GM21737 (cell line): ENCODE results near the gene EIF3I.
A peak's percentile ranks its signal among the peaks of the same experiment; 100 is the strongest.

Source experiments
- ATAC-seq: cut with Tn5 transposase; IDR thresholded peaks from one replicate; pipeline ENCODE4 v1.9.1; 2021; ENCODE audit warnings: mild to moderate bottlenecking, moderate library complexity; ENCODE audit not compliant: unreplicated experiment

EIF3I gene

GRCh38 chr1:32221980-32222755 lies at the start of gene EIF3I, which contains the start of gene TMEM234:
Gene EIF3I (plus strand): TSS chr1:32222407. CDS start chr1:32222442, 35 bp downstream.
Gene TMEM234 (minus strand): TSS chr1:32222353. CDS start chr1:32222322, 31 bp downstream.
- peak; percentile 83 for ATAC-seq

GRCh38 chr1:32172621-32173245 lies 49.5 kb upstream of the EIF3I start:
- no peak for ATAC-seq

- no peak for ATAC-seq
These were observed 43.6 kb upstream of the EIF3I start for GRCh38 chr1:32178380-32179192.

GRCh38 chr1:32179193-32179442 lies 43.1 kb upstream of the EIF3I start:
- ATAC-seq: peak; percentile 8

- peak; percentile 76 for ATAC-seq
These were observed 42.6 kb upstream of the EIF3I start, which contains the start of gene TXLNA for GRCh38 chr1:32179443-32180185. Gene TXLNA (plus strand): TSS chr1:32179675. CDS start chr1:32180346, 671 bp downstream.

- ATAC-seq: peak; percentile 20
These were observed 41.8 kb upstream of the EIF3I start for GRCh38 chr1:32180186-32181060.

GRCh38 chr1:32181065-32181464 lies 41.1 kb upstream of the EIF3I start:
- no peak for ATAC-seq

GRCh38 chr1:32181563-32181962 lies 40.6 kb upstream of the EIF3I start:
- ATAC-seq: no peak

- no peak for ATAC-seq
These were observed 40.1 kb upstream of the EIF3I start for GRCh38 chr1:32182060-32182459.

- ATAC-seq: no peak
These were observed 37.6 kb upstream of the EIF3I start for GRCh38 chr1:32184650-32185049.

- ATAC-seq: no peak
These were observed 36.1 kb upstream of the EIF3I start for GRCh38 chr1:32186077-32186476.

GRCh38 chr1:32186491-32186890 lies 35.7 kb upstream of the EIF3I start:
- no peak for ATAC-seq

- ATAC-seq: no peak
These were observed 34.4 kb upstream of the EIF3I start for GRCh38 chr1:32187850-32188249.

GRCh38 chr1:32192220-32192948 lies 29.8 kb upstream of the EIF3I start:
- ATAC-seq: no peak

- no peak for ATAC-seq
These were observed 27.2 kb upstream of the EIF3I start for GRCh38 chr1:32194984-32195383.

GRCh38 chr1:32195531-32195930 lies 26.7 kb upstream of the EIF3I start:
- ATAC-seq: no peak

GRCh38 chr1:32195972-32196823 lies 26.0 kb upstream of the EIF3I start:
- no peak for ATAC-seq

- ATAC-seq: no peak
These were observed 25.1 kb upstream of the EIF3I start for GRCh38 chr1:32197074-32197473.
